GM18499 (cell line): ENCODE results near the gene SLC31A1.
"Not testable (repeated sequence)": the region's sequence is repeated elsewhere in the genome, so short reads cannot be mapped to it uniquely, and the experiment has no call there.

ENCODE experiments used
- ATAC-seq: cut with Tn5 transposase; IDR thresholded peaks from one replicate; pipeline ENCODE4 v1.9.1; 2021; ENCODE audit warnings: moderate number of reproducible peaks; ENCODE audit not compliant: insufficient read depth, unreplicated experiment

SLC31A1 gene

DNA sequence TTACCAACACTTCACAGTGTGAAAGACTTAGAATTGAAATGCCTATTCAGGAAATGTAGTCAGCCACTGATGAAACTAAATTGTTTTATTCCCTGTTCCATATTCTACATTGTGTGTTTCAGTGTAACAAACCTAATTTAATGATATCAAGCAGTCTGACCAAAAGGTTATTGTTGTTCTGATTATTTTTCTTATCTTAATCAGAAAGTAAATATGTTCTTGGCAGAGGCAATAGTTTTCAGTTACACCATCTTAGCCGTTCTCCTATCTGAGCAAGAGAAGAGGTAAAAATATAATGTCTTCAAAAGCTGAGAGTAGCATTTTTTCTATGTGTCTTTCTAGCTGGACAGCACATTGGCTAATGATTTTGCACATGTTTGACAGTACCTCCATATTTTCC, 36.9 kb downstream of the SLC31A1 start:
- no peak for ATAC-seq

DNA sequence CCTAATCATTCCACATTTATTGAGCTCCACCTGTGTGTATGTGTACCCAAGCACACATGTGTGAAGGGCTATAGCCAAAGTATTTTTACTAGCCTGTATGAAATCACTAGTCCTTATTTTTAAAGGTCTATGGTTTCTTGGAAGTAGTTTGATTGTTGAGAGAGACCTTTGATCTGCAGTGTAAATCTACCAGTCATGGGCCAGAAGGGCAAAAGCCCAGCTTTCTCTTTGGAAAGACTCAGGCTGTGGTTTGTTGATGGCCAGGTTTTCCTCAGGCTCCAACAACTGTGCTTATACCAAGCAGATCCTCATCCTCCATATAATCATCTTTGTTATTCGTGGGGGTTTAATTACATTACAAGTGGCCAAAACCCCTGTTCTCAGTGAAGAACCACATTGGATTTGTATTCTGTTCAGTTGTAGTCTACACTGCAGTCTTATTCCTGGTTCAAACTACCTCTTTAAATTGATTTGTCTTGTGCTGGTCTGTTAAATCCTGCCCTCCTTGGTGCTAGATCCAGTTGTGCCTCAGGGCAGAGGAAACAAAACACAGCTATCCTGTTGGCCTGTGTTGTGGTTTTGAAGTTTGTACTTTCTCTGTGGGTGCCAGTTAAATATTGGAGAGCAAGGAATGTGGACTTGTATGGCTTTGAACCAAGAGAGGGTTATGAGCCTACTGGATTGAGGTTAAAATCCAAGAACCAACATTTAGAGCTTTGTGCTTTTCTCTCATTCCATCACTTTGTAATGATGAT, 40.8 kb downstream of the SLC31A1 start:
- no peak for ATAC-seq

GRCh38 chr9:113266174-113266573, 44.8 kb downstream of the SLC31A1 start:
- no peak for ATAC-seq

DNA sequence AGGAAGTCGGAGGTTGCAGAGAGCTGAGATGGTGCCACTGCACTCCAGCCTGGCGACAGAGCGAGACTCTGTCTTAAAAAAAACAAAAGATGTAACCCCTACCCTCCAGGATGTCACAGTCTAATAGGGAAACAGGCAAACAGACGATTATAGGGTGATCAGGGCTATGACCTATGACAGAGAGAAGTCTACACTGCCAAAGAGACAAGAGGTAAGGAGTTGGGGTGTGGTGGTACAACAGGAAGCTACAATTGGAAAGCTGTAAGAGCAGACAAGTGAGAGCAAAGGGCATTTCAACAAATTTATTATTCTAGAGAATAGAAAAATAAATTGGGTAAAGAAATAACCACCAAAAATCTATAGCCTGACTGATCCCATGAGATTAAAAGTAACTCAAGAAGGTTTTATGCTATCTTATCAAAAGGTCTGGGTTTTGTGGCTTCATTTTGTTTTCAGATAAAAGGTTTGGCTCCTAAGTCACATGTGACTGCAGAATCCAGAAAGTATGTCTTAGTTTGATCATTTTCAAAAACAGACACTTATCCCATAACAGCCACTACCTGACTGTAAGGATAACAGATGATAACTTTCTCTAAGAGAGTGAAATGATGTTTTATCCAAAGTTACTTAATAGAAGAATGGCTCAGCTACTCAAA, 46.7 kb downstream of the SLC31A1 start:
- ATAC-seq = no peak

DNA sequence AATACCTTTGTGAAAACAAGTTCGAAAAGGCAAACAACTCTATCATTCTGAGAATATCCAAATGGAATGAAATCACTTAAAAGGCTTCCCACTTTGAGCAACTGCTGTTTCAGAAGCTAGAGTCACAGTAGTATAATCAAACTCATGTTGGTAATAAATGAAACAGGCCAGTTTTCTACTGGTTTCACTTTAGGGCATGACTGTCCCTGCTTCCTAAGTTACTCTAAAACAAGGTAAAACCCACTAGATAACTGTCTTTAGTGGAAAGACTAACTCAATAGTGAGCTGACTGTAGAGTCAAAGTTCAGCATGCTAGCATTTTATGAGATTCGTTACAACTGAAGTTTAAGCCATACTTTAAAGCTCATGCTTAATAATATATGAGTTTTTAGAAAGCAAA, 48.0 kb downstream of the SLC31A1 start:
- no peak for ATAC-seq

GRCh38 chr9:113269871-113270270, 48.5 kb downstream of the SLC31A1 start:
- no peak for ATAC-seq

GRCh38 chr9:113274474-113275156, 53.3 kb downstream of the SLC31A1 start:
- no peak for ATAC-seq

DNA sequence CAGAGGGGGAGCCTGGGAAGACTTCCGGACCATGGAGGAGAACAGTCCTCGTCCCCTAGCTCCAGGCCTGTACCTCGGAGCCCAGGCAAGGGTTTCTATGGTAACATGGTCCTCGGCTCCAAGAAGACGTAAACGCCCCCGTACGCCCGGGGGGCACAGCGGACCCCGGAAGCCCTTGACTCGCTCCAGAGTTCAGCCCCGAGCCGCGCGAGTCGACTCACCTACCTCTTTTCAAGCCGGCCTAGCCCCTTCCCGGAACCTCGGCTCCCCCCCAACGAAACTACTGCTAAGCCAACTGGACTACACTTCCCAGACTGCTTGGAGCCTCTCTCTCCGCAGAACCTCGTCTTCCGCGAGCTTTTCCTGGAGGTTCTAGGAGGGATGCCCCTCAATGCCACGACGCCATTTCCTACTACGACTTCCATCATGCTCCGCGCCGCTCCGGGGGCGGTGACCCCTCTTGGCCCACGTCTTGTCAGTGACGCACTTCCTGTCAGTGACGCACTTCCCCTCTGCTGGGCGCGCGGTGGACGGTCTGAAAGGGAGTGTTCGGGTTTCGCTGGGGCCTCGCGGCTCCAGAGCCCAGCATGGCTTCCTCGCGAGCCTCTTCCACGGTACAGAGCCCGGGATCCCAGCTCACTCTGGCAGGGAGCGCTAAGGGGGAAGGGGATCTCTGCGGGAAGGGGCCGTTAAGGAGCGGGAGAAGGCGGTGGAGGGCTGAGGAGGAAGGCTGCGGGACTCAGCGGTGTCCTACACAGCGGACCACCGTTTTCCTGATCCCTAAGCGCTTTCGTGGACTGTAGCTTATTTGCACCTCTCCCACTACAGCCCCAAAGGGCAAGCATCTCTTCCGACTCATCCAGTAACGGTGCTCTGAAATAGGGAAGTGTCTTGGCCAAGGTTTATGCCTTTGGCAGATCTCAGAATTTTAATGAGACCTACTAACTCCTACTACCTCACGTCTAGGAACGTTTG, 54.1 kb downstream of the SLC31A1 start, which contains the start of the genes CDC26 and PRPF4:
TSS of gene CDC26 (minus strand) at position 416 of the 975 bp plus-strand sequence. CDS start 3,065 bp downstream, outside the sequence.
TSS of gene PRPF4 (plus strand) at position 502 of the 975 bp plus-strand sequence. CDS start at position 588, 86 bp downstream.
- ATAC-seq = peak; percentile 97

- ATAC-seq = no peak
These were observed 57.5 kb downstream of the SLC31A1 start for GRCh38 chr9:113278840-113279239.

DNA sequence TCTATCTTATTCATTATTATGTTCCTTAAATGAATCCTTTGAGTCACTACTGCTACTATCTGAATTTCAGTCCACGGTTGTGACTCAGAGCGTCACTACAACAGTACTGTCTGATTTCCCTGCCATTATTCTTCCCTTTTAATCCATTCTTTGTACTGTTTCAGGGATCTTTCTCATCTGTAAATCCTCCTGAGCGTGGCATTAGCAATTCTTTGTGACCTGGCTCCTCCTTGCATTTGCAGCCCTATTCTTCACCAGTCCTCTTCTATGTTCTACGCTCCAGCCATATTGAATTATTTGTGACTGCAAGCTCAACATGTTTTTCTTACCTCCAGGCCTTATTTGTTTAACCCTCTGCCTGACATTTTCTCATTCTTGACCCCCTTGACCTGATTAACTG, 60.0 kb downstream of the SLC31A1 start:
- ATAC-seq = no peak

DNA sequence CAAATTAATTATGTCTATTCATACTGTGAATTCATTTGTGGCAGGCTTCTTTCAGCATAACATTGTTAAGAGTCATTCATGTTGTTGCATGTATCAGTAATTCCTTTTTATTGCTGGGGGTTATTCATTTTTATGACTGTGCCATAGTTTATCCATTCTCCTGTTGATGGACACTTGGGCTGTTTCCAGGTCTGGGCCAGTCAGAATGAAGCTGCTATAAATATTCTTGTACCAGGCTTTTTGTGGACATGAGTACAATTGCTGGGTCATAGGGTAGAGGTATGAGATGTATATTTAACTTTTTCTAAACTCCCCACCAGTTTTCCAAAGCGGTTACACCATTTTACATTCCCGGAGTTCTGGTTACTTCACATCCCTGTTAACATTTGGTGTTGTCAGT, 67.7 kb downstream of the SLC31A1 start:
- no peak for ATAC-seq

DNA sequence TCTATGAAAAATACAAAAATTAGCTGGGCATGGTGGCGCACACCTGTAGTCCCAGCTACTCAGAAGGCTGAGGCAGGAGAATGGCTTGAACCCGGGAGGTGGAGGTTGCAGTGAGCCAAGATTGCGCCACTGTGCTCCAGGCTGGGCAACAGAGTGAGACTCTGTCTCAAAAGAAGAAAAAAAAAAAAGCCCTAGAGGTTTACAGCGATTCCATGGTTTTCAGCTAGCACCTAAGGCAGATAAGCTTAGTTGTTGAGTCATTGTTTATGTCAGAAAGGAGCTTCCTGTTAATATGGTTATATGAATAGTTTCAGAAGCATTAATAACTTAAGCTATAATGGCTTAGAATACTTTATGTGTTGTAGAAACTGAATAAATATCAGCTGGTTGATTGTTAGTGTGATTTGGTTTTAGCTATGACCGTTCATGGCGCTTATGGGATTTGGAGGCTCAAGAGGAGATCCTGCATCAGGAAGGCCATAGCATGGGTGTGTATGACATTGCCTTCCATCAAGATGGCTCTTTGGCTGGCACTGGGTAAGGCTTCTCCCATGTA, 68.8 kb downstream of the SLC31A1 start:
- no peak for ATAC-seq

GRCh38 chr9:113293285-113293878, 72.0 kb downstream of the SLC31A1 start:
- ATAC-seq = no peak

DNA sequence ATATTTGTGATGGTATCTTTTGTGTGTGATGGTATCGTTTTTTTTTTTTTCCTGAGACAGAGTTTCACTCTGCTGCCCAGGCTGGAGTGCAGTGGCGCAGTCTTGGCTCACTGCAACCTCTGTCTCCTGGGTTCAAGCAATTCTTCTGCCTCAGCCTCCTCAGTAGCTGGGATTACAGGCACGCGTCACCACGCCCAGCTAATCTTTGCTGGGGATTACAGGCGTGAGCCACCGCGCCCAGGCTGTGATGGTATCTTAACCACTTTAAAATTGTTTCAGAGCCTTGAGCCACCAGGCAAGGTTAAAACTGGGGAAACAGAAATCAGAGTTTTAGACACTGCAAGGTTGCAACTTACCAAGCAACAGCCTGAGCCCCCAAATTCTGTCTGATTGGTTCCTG, 74.9 kb downstream of the SLC31A1 start:
- not testable (repeated sequence) for ATAC-seq

- no peak for ATAC-seq
These were observed 75.6 kb downstream of the SLC31A1 start for GRCh38 chr9:113296796-113297558.

- ATAC-seq = no peak
These were observed 77.0 kb downstream of the SLC31A1 start for GRCh38 chr9:113298311-113298710.

- no peak for ATAC-seq
These were observed 77.8 kb downstream of the SLC31A1 start for GRCh38 chr9:113298924-113299770.
